Globus pallidus (tissue), 1 donor: Measurements from ENCODE around the gene PDHA1.

Experiments
- DNase-seq: peaks from one replicate; pipeline ENCODE4 v3.0.0-alpha.2; 2015; ENCODE audit warnings: low spot score

Gene PDHA1

GRCh38 chrX:19377799-19378198 is 34.1 kb downstream of the PDHA1 start:
- no peak for DNase-seq

- DNase-seq = no peak
These were observed 37.6 kb downstream of the PDHA1 start for GRCh38 chrX:19381326-19381725.

GRCh38 chrX:19382555-19383145 is 38.9 kb downstream of the PDHA1 start:
- DNase-seq = peak; percentile 40

- no peak for DNase-seq
These were observed 43.0 kb downstream of the PDHA1 start for GRCh38 chrX:19386679-19387078.

- no peak for DNase-seq
These were observed 44.4 kb downstream of the PDHA1 start for GRCh38 chrX:19388064-19388679.

- DNase-seq = no peak
These were observed 45.0 kb downstream of the PDHA1 start for GRCh38 chrX:19388741-19389140.

GRCh38 chrX:19389227-19389845 is 45.6 kb downstream of the PDHA1 start:
- DNase-seq = no peak

- DNase-seq = no peak
These were observed 48.4 kb downstream of the PDHA1 start for GRCh38 chrX:19392078-19392477.

GRCh38 chrX:19392703-19393102 is 49.0 kb downstream of the PDHA1 start:
- DNase-seq = no peak

GRCh38 chrX:19403696-19404095 is 60.0 kb downstream of the PDHA1 start:
- no peak for DNase-seq

GRCh38 chrX:19410259-19410658 is 66.5 kb downstream of the PDHA1 start:
- DNase-seq = no peak
